Cerebellar cortex (tissue), 1 donor: ENCODE data around the gene AACS.
"Not testable (repeated sequence)": the region's sequence is repeated elsewhere in the genome, so short reads cannot be mapped to it uniquely, and the experiment has no call there.

ENCODE experiments used
- DNase-seq: peaks from one replicate; pipeline ENCODE4 v3.0.0-alpha.2; 2015; ENCODE audit warnings: low spot score

Gene AACS

DNA sequence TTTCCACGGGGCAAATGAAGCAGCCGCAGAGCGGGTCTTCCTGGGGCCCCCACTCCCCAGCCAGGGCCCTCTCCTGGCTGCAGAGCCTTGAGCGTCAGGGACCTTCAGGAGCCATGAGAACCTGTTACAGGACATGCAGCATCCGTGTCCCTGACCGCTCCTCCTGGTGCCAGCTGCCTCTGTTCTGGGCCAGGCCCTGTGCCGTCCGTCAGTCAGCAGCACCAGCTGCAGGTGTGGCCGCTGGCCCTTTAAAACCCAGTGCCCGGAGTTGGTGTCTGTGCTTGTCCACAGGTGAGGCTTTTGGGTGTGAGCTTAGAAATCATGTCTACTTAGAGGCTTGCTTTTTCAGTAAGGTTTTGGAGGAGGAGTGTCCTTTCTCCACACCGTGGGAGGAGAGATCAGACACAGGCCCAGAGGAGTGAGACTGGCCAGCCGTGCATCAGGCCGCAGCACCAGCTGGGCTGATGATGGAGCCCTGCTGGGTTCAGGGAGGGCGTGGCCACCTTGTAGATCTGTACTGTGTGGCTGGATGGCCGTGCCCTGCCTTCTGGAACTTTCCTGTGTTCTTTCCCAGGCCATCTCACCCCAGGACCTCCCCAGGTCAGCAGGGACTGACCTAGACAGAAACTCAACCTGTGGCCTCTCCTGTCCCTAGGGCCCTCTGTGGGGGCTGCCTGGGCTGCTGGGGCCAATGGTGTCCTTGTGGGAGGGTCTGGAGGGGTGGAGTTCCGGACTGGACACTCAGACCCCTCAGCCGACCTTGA lies 27.1 kb downstream of the AACS start:
- DNase-seq, result no peak

DNA sequence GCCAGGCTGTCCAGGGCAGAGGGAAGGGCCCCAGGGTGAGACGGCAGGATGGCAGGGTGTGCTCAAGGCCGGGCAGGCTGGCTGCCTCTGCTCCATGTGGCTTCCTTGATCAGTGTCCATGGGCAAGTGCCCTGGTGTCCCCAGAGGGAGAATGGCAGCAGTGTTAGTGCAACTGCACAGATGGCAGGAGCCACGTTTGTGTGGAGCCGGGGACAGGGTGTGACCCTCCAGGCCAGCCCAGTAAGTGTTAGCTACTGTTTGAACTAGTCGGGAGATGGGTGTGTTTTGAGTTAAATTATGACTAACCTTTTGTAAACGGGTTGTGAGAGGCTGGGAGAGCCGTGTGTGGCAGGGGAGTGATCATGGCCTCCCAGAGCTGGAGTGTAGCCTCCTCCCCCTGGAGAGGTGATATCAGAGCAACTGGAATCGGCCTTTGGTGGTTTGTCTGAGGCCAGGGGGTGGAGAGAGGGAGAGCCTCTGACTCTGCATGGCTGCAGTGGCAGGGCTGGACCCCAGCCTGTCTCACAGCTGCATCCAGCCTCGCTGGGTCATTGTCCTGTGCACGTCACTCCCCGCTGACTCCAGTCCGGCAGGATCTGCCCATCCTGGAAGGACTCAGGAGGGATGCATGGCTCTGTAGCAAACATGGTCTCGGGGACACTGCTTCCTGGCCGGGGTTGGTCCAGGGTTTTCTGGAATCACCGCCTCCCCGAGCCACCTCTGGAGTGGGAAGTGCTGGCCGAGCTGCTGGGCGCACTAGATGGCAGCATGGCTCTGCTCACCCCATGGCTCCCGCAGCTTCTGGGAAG lies 27.8 kb downstream of the AACS start:
- peak; percentile 18 for DNase-seq

DNA sequence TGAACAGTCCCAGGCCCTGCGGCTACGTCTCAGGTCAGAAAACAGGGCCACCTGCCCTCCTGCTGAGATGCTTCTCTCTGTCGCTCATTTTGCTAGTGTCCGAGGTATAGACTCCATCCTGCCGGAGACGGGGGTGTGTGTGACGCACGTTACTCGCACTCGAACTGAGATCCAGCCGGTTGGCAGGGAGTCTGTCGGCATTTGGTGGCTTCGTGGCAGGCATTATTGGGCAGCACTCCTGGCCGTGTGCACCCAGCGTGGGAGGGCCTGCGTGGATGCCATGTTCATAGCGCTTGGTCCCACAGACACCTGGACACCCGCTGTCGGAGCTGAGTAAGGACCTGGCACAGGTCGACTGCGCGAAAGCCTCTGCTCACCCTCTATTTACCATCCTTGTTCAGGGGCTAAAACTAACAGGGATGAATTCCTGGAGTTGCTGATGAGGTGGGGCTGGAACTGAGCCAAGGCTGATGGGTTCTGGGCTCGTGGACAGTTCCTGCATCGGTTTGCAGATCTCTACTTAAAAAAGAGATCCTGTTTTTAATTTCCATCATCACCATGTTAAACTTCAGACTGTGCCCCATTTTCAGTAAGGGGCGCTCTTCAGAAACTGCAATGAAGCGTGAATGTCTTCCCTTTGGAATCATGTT lies 28.6 kb downstream of the AACS start:
- DNase-seq, result peak; percentile 52

DNA sequence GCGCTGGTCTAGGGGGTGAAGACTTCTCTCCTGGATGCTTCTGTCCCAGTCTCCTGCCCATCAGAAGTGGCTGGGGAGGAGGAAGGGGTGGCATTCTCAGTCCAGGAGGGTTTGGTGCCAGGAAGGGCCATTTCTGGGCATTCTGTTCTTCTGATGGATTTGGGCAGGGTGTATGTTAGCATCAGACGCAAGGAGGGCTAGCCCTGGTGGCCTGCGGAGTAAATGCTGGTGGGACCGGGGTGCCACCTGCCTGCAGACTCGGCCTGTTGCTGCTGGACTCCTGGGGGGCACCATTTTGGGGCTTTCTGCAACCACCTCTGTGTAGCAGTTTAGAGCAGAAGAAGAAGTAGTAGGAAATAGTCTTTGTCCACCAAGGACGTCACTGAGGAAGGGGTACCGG lies 31.7 kb downstream of the AACS start:
- no peak for DNase-seq

DNA sequence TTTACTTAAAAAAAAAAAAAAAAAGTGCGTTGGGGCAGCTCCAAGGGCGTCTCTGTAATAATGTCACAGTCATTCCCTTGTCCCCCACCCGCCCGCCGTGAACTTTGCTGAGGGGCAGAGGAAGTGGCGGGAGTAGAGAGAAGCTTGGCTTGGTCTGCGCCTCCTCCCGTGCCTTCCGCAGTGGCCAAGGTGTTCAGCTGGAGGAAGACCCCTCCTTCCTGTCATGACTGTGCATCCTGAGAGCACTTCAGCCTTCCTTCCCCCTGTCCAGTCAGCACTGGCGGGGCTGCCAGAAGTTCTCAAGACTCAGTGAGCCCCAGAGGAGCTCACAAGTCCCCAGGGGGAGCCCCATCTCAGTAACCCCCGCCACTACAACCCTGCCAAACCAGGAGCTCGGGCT lies 32.2 kb downstream of the AACS start:
- no peak for DNase-seq

DNA sequence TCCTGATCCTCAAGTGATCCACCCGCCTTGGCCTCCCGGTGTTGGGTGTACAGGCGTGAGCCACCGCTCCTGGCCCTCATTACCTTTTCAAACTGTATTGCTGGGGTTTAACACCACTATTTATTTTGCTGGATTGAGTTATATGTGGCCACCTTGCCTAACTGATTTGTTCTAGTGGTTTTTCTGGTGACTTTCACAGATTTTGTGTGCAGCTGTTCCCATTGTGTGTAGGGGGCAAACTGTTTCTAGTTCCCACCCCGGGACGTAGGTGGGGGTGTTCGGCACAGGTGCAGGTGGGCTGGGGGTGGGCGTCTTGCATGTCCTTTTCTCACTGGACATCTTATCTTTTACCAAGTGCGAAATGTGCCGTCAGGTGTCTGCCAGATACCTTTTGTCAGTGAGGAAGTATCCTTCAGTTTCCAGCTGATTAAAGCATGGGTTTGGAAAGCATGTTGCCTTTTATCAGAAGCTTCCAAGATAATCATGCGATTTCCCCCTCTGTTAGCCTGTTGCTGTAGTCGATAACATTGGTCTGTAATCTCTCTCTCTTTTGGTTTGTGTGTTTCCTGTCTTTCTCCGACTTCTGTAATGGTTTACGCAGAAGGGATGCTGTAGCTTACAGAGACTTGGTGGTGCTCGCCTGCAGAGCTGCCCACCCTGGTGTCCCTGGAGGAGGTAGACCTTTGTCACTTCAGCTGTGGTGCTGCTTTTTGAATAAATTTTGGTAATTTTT lies 33.6 kb downstream of the AACS start:
- DNase-seq, result no peak

DNA sequence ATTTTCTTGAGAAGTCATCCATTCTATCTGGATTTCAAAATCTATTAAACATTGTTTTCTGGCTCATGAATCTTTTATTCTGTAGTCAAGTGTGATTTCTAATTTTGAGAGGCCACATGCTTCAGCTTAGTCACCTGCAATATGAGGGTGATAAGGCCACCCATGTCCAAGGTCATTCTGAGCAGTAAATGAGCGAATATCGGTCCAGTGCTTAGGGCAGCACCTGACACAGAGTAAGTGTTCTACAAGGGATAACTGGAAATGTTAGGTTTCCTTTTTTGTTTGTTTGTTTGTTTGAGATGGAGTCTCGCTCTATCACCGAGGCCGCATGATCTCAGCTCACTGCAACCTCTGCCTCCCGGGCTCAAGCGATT lies 34.2 kb downstream of the AACS start:
- DNase-seq, result no peak

DNA sequence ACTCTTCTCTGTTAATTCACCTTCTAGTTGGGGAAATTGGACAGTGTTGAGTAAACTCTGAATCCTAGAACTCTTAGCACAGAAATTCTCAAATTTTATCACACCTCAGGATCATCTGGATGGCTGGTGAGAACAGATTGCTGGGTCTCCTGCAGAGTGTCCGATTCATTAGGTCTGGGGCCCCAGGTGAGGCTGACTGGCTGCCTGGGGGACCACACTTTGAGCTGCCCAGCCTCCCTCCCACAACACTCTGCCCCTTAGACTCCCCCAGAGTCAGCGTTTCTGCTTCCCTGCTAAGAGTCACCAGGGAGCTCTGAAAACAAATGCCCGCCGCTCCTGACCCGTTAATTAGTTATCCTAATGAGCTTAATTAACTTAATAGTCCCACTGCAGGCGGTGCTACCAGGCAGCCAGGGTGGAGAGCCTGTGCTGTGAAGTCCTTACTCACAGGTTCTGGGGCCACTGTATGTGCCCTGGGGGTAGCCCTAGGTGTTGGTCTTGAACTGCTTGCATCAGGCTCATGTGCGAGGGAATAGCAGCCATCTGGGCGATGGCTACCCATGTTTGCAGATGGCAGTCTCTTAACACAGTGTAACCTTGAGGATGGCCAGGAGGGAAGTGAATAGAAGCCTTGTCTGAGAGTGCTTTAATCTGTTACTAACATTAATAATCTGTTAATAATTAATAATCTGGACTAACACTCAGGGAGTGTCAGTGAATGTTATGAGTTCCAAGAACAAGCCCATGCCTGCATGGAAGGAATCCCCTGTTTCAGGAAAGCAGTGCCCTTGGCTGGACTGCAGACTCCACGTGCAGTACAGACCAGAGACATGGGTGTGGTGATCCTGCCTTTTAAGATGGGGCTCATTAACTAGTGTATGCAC lies 35.6 kb downstream of the AACS start:
- DNase-seq, result no peak

DNA sequence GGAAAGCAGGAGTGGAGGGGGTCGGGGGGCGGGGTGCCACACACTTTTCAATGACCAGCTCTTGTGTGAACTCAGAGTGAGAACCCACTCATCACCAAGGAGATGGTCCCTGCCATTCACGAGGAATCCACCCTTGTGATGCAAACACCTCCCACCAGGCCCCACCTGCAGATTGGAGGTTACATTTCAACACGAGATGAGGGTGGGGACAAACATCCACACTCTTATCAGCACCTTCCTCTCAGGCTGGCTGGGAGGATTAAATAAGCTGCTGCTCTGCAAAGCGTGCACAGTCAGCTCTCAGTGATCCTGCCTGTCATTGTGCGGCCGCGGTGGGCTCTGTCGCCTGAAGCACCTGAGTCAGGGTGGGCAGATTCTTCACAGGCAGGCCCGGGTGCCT lies 39.7 kb downstream of the AACS start:
- no peak for DNase-seq

DNA sequence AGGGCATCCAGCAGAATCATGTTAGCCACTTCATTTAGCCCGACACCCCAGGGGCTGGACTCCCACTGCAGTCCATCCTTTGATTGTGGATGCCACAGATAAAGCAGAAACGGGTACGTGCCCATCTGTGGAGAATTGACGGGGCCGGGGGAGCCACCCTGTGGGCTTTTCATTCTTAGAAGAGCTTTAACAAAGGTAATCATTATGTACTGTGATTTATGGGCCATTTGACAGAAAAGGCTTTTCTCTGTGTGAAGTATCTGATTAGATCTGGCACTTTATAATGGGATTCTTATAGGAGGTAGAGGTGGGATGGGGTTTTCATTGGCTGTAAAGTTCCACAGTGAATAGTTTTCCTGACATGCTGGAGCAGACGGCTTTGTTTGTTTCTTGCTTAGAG lies 40.4 kb downstream of the AACS start:
- DNase-seq, result no peak

DNA sequence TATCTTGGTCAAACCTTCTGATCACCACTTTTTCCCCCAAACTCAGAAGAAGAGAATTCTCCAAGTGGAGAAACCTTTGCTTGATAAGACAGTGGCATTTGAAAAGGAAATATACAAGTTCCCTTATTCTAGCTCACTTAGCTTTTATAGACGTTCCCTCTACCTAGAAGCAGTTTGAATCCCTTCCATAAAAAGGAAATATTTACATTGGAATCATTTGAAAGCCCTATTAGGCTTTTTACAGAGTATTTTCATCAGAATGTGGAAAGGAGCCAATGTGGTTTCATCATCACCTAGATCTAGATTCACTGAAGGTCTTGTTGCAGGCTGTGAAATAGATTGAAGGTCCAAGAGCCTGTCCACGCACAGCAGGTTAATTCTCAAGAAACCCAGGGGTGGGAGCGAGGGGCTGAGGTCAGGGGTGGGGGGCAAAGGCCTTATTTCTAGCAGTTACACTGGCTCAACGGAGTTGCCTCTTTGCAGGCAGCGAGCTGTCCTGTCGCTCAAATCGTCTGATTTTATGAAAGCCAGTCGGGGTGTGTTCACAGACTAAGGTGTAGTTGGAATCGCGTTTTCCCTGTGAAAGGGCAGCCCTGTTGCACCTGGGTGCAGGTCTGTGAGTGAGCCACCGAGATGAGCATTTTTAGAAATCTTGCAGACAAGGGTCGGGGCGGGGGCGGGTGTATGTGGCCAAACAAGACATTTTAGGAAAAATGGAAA lies 45.6 kb downstream of the AACS start:
- no peak for DNase-seq

DNA sequence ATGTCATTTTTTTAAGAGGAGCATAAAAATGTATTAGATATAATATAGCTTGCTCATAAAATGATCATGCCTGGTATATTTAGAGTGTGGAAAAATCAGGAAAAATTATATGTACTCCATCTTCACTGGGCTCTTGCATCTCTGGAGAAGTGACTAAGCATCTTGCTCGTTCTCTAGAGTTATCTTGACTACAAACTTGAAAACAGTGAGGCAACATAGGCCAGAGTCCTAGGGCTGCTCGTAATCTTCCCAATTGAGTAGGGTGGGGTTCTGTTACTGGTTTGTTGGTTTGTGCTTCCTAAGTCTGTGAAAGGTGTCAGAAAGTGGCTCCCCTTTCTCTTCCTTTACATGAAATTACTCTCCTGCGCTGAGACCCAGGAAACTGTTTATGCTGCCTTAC lies 46.2 kb downstream of the AACS start:
- no peak for DNase-seq

DNA sequence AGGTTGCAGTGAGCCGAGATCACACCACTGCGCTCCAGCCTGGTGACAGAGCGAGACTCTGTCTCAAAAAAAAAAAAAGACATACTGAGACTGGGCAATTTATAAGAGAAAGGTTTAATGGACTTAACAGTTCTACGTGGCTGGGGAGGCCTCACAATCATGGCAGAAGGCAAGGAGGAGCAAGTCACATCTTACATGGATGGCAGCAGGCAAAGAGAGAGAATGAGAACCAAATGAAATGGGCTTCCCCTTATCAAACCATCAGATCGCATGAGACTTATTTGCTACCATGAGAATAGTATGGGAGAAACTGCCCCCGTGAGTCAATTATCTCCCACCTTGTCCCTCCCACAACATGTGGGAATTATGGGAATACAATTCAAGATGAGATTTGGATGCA lies 47.4 kb downstream of the AACS start:
- not testable (repeated sequence) for DNase-seq

DNA sequence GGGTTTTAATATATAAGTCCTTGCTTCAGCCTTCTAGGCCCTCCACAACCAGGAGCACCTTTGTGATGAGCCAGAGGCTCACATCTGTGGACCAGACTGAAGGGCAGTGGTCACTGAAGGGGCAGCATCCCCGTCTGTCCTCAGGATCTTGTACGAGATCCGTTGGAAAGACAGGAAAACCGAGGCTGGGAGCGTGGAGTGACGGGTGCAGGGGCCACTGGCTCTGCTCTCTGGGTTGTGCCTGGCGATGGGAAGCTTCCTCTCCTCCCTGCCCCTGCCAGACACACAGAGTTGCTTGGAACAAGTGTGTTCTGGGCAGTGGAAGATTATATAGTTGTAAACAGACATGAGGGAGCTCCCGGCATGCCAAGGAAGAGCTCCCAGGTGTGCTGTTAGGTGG lies 48.0 kb downstream of the AACS start:
- no peak for DNase-seq

DNA sequence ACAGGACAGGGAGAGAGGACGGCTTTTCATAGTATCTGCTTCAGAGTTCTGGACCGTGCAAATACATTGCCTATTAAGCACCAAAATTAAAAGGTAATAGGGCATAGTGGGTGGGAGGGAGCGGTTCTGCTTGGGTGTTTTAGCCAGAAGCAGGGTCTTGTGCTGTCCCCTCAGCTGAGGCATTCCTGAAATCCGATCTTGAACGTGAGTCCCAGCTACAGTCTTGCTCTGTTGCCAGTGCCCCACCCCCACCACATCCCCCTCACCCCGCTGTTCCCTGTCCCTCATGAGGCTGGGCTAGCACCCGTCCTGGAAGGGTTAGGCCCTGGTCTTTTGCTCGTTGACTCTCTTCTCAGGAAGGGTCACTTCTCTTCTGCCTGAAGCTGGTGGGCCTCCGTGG lies 48.6 kb downstream of the AACS start:
- no peak for DNase-seq

DNA sequence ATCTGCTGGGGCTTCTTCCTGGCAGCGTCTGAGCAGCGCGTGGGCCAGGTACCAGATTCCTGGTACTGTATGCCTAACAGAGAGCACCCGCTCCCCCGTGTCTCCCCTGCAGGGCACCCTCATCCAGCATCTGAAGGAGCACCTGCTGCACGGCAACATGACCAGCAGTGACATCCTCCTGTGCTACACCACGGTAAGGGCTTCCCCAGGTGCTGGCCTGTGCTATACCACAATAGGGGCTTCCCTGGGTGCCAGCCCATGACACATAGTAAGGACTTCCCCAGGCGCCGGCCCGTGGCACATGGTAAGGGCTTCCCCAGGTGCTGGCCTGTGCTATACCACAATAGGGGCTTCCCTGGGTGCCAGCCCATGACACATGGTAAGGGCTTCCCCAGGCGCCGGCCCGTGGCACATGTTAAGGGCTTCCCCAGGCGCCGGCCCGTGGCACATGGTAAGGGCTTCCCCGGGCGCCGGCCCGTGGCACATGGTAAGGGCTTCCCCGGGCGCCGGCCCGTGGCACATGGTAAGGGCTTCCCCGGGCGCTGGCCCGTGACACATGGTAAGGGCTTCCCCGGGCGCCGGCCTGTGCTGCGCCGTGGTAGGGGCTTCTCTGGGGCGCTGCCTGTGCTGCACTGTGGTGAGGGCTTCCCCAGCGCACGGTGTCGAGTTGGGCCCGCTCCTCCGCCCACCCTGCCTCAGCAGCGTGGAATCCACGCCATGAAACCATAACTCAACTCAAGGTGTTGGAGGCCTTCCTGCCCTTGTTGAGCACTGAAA lies 49.3 kb downstream of the AACS start:
- no peak for DNase-seq

DNA sequence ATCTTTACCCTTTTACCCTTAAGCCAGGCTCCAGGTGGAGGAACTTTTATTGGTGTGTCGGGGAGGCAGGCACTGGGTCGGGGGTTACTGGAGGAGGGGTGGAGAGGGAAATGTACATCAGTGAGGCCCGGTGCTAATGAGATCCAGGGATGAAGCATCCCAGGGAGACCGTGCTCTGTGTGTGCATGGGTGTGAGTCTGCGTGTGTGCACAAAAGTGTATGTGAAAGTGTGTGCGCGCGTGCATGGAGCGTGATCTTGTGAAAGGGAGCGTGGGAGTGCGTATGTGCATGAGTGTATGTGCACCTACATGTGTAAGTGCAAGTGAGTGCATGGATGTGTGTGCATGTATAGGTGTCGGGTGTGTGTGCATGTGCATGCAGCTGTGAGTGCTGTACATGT lies 55.3 kb downstream of the AACS start:
- DNase-seq, result no peak

DNA sequence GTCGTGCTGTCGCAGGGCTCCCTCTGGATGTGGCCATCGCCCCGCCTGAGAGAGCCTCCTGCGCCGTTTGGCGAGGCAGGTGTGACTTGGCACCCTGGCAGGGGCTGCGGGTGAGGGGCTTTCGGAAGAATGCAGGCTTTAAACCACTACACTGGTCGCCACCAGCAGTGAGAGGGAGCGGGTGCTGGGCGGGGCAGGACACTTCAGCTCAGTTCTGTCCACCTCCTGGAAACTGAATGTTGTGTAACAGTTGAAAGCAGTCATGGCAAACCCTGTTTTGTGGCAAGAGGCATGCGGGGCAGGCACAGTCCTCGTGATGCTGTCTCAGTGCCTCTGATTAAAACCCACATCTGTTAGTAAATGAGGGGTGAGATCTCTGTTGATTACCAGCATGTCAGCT lies 55.9 kb downstream of the AACS start:
- no peak for DNase-seq

DNA sequence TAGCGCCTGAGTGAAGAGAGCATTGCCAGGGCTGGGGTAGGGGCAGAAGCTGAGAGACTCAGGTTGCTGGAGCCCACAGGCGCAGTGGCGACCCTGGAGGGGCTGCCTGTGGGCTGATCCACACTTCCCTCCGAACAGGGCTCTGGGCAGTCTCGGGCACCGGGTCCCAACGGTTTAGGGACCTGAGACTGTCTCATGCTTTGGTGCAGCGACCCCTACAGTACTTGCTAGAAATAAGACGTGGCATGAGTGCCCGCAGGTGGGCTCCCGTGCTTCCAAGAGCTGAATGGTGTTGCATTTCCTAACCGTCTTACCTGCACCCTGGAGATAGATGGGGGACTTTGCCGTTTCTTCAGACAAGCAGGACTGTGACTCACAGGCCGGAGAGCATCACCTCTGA lies 57.4 kb downstream of the AACS start:
- DNase-seq, result no peak
